Measurements from ENCODE around the gene OR7D4. TPM values are rescaled to one million over a fixed set of nuclear protein-coding genes. Genes with fewer than 3 reads are reported as not detected.

OR7D4 gene
- total RNA-seq: not detected in 2 replicates

GRCh38 chr19:9219489-9219888, at the start of gene OR7D4:
TSS of gene OR7D4 (minus strand) at chr19:9219589. CDS start at chr19:9214837, 4,752 bp downstream.

DNA sequence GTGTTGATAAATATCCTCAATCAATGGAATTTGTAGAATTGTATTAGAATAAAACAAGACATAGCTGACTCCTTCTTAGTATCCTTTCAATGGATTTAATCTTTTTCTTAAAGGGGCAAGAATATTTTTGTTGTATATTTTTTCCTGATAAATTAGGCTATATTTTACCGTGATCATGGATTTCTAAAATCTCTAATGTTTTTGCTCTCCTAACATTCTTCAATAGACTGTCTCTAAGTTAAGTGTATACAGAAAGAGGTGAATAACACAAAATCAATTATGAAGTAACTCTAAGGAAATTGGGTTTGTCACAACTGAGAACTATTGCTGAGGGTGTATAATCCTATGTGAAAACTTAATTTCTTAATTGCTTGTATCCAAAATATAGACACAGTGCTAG, 31.2 kb upstream of the OR7D4 start, which contains the start of gene OR7E24:
OR7E24 (plus strand) TSS at position 301 of the 400 bp plus-strand sequence. CDS start 114 bp downstream, outside the sequence.

GRCh38 chr19:9178901-9179300, 40.5 kb downstream of the OR7D4 start, which contains the start of gene OR7D2:
TSS of gene OR7D2 (plus strand) at chr19:9178979. CDS start at chr19:9185782, 6,803 bp downstream.

Other genes with a start within 250 kb of the OR7D4 start
- gene MUC16, start 209.2 kb downstream of the OR7D4 start, total RNA-seq: not detected in 2 replicates
- gene OR1M1, start 132.5 kb downstream of the OR7D4 start, total RNA-seq: not detected in 2 replicates
- gene OR7G2, start 112.1 kb downstream of the OR7D4 start, total RNA-seq: not detected in 2 replicates
- gene OR7G1, start 103.8 kb downstream of the OR7D4 start, total RNA-seq: not detected in 2 replicates
- gene OR7G3, start 92.6 kb downstream of the OR7D4 start, total RNA-seq: not detected in 2 replicates
- gene ZNF317, start 79.2 kb downstream of the OR7D4 start, total RNA-seq: 8.0 and 13.4 TPM in 2 replicates
- gene OR7D2, start 40.6 kb downstream of the OR7D4 start, total RNA-seq: not detected in 2 replicates
- gene OR7E24, start 31.3 kb upstream of the OR7D4 start, total RNA-seq: not detected in 2 replicates
- gene ZNF699, start 90.2 kb upstream of the OR7D4 start, total RNA-seq: 6.6 and 8.6 TPM in 2 replicates
- gene ZNF559, start 104.6 kb upstream of the OR7D4 start, total RNA-seq: 4.4 and 5.9 TPM in 2 replicates
- gene ZNF177, start 143.4 kb upstream of the OR7D4 start, total RNA-seq: 0.89 and 5.4 TPM in 2 replicates
- gene ZNF266, start 216.0 kb upstream of the OR7D4 start, total RNA-seq: 6.8 and 14.8 TPM in 2 replicates